Mesenchymal stem cell (in vitro differentiated cells and primary cell): ENCODE measurements around the gene SUPV3L1.
A peak's percentile ranks its signal among the peaks of the same experiment; 100 is the strongest.

ENCODE experiments used
- DNase-seq: peaks from one replicate; pipeline ENCODE4 v3.0.0-alpha.2; 2013
- H2AFZ ChIP-seq: one replicate; pipeline ENCODE4 v1.6.1; 2013; ENCODE audit warnings: low read depth, mild to moderate bottlenecking, control low read depth, inconsistent platforms, low read length, moderate library complexity
- H2AK5ac ChIP-seq: 2 replicates; pipeline ENCODE4 v1.6.1; 2013; ENCODE audit warnings: low read length, moderate library complexity, mild to moderate bottlenecking, inconsistent platforms; ENCODE audit not compliant: severe bottlenecking
- H2BK120ac ChIP-seq: one replicate; pipeline ENCODE4 v1.6.1; 2013; ENCODE audit warnings: low read depth, mild to moderate bottlenecking, inconsistent platforms, low read length, moderate library complexity
- H2BK12ac ChIP-seq, 2 experiments: one replicate each; pipeline ENCODE4 v1.6.1; 2013; ENCODE audit warnings: inconsistent platforms in 2 of 2, low read length in 2 of 2, mild to moderate bottlenecking in 2 of 2, moderate library complexity in 2 of 2, control low read depth in 1 of 2
- H2BK15ac ChIP-seq: one replicate; pipeline ENCODE4 v1.6.1; 2013; ENCODE audit warnings: mild to moderate bottlenecking, low read depth, inconsistent platforms; ENCODE audit not compliant: poor library complexity, severe bottlenecking
- H2BK5ac ChIP-seq: 2 replicates; pipeline ENCODE4 v1.6.1; 2013; ENCODE audit warnings: low read depth, mild to moderate bottlenecking, low read length, control low read depth, inconsistent platforms; ENCODE audit not compliant: poor library complexity, severe bottlenecking
- H3K14ac ChIP-seq, 2 experiments: one replicate each; pipeline ENCODE4 v1.6.1; 2013; ENCODE audit warnings: inconsistent platforms in 2 of 2, low read length in 2 of 2, control low read depth in 1 of 2, mild to moderate bottlenecking in 1 of 2, moderate library complexity in 1 of 2
- H3K18ac ChIP-seq, 2 experiments: one replicate each; pipeline ENCODE4 v1.6.1; 2013; ENCODE audit warnings: inconsistent platforms in 2 of 2, low read length in 2 of 2, control low read depth in 1 of 2, low read depth in 1 of 2, mild to moderate bottlenecking in 1 of 2
- H3K23ac ChIP-seq, 2 experiments: one replicate each; pipeline ENCODE4 v1.6.1; 2013; ENCODE audit warnings: inconsistent platforms in 2 of 2, low read length in 2 of 2, mild to moderate bottlenecking in 2 of 2, moderate library complexity in 2 of 2, control low read depth in 1 of 2
- H3K27ac ChIP-seq: 2 replicates; pipeline ENCODE4 v1.5.1; 2013; ENCODE audit warnings: mild to moderate bottlenecking, moderate library complexity, low read length, control low read depth, inconsistent platforms; ENCODE audit not compliant: poor library complexity, severe bottlenecking
- H3K27me3 ChIP-seq, 2 experiments: 2 replicates each; pipeline versions ENCODE4 v1.6.1 to v1.7.0; 2013; ENCODE audit warnings: low read length in 2 of 2, mild to moderate bottlenecking in 2 of 2, moderate library complexity in 2 of 2, control low read depth in 1 of 2, inconsistent platforms in 1 of 2; ENCODE audit not compliant: control insufficient read depth in 1 of 2, insufficient read depth in 1 of 2
- H3K36me3 ChIP-seq, 2 experiments: 2 replicates each; pipeline versions ENCODE4 v1.6.1 to v1.7.0; 2013; ENCODE audit warnings: low read length in 2 of 2, control low read depth in 1 of 2, inconsistent platforms in 1 of 2, low read depth in 1 of 2, mild to moderate bottlenecking in 1 of 2; ENCODE audit not compliant: insufficient read depth in 2 of 2, control insufficient read depth in 1 of 2
- H3K4ac ChIP-seq, 2 experiments: one replicate each; pipeline ENCODE4 v1.6.1; 2013; ENCODE audit warnings: inconsistent platforms in 2 of 2, low read length in 2 of 2, mild to moderate bottlenecking in 2 of 2, moderate library complexity in 2 of 2, control low read depth in 1 of 2, low read depth in 1 of 2
- H3K4me1 ChIP-seq: 2 replicates; pipeline ENCODE4 v1.6.1; 2013; ENCODE audit warnings: low read depth, low read length, control low read depth; ENCODE audit not compliant: control insufficient read depth, insufficient read depth
- H3K4me2 ChIP-seq: 2 replicates; pipeline ENCODE4 v1.6.1; 2013; ENCODE audit warnings: low read length, mild to moderate bottlenecking, inconsistent platforms; ENCODE audit not compliant: poor library complexity, severe bottlenecking
- H3K4me3 ChIP-seq, 2 experiments: 2 replicates each; pipeline versions ENCODE4 v1.5.1 to v1.7.0; 2013; ENCODE audit warnings: low read length in 2 of 2, mild to moderate bottlenecking in 2 of 2, control low read depth in 1 of 2, low read depth in 1 of 2; ENCODE audit not compliant: insufficient read depth in 1 of 2
- H3K79me1 ChIP-seq: replicated peaks from 2 replicates; pipeline ENCODE4 v1.6.1; 2013; ENCODE audit warnings: mild to moderate bottlenecking, control low read depth, low read length, inconsistent platforms; ENCODE audit not compliant: poor library complexity, severe bottlenecking
- H3K9ac ChIP-seq: 2 replicates; pipeline ENCODE4 v1.7.0; 2013; ENCODE audit warnings: mild to moderate bottlenecking, low read length, moderate library complexity
- H3K9me3 ChIP-seq: 2 replicates; pipeline ENCODE4 v1.7.0; 2013; ENCODE audit warnings: mild to moderate bottlenecking, low read length; ENCODE audit not compliant: control insufficient read depth
- H4K8ac ChIP-seq: one replicate; pipeline ENCODE4 v1.6.1; 2013; ENCODE audit warnings: inconsistent platforms, mild to moderate bottlenecking, low read length, moderate library complexity
- H4K91ac ChIP-seq: one replicate; pipeline ENCODE4 v1.6.1; 2013; ENCODE audit warnings: mild to moderate bottlenecking, low read length, inconsistent platforms
- WGBS: methylation state at CpG from one replicate; pipeline ENCODE4 v1.1.7; 2013; ENCODE audit warnings: mixed read lengths; 5-methylcytosine and 5-hydroxymethylcytosine counted together

Gene SUPV3L1

GRCh38 chr10:69232736-69233480, 52.9 kb downstream of the SUPV3L1 start:
- peaks cover 24% of the 10 kb centered on the region for H3K4me1 ChIP-seq
- no peak for DNase-seq
- peak overlapping the region in 1 of 2 experiments; percentile 18 for H3K4ac ChIP-seq
- H2BK12ac ChIP-seq, result no peak overlapping the region
- no peak overlapping the region for H2BK120ac ChIP-seq
- no peaks in the 10 kb centered on the region for H3K27me3 ChIP-seq
- H4K91ac ChIP-seq, result peak overlapping the region; percentile 5
- H3K18ac ChIP-seq, result peak overlapping the region in 1 of 2 experiments; percentile 30
- H3K27ac ChIP-seq, result peak overlapping the region; percentile 13
- H3K23ac ChIP-seq, result no peak overlapping the region
- H2BK15ac ChIP-seq, result no peak overlapping the region
- H3K9me3 ChIP-seq, result no peaks in the 10 kb centered on the region
- no peak overlapping the region for H2AFZ ChIP-seq
- H3K9ac ChIP-seq, result no peak overlapping the region
- no peak overlapping the region for H4K8ac ChIP-seq
- H3K14ac ChIP-seq, result no peak overlapping the region
- no peak overlapping the region for H3K4me2 ChIP-seq
- no peak overlapping the region for H2BK5ac ChIP-seq
- no peak overlapping the region for H3K4me3 ChIP-seq
- H3K36me3 ChIP-seq, result peaks cover 0 to 21% of the 10 kb centered on the region in 2 experiments
- WGBS, result 93% methylated on average over 21 of the region's 22 CpGs
- peak overlapping the region; percentile 1 for H2AK5ac ChIP-seq
- H3K79me1 ChIP-seq, result peaks cover 2% of the 10 kb centered on the region

- no peaks in the 10 kb centered on the region for H3K9me3 ChIP-seq
- H3K4me1 ChIP-seq, result peaks cover 18% of the 10 kb centered on the region
- DNase-seq, result no peak
- no peak overlapping the region for H3K27ac ChIP-seq
- H2AFZ ChIP-seq, result no peak overlapping the region
- no peak overlapping the region for H4K91ac ChIP-seq
- H4K8ac ChIP-seq, result no peak overlapping the region
- no peak overlapping the region for H3K4me2 ChIP-seq
- 97% methylated on average over 3 of the region's 3 CpGs for WGBS
- H3K4ac ChIP-seq, result no peak overlapping the region
- H3K27me3 ChIP-seq, result no peaks in the 10 kb centered on the region
- no peak overlapping the region for H3K4me3 ChIP-seq
- H2BK120ac ChIP-seq, result no peak overlapping the region
- H2BK12ac ChIP-seq, result no peak overlapping the region
- H3K18ac ChIP-seq, result no peak overlapping the region
- H3K36me3 ChIP-seq, result peaks cover 0 to 19% of the 10 kb centered on the region in 2 experiments
- H3K9ac ChIP-seq, result no peak overlapping the region
- H2AK5ac ChIP-seq, result no peak overlapping the region
- no peaks in the 10 kb centered on the region for H3K79me1 ChIP-seq
- H3K14ac ChIP-seq, result no peak overlapping the region
- H2BK15ac ChIP-seq, result no peak overlapping the region
- no peak overlapping the region for H3K23ac ChIP-seq
- H2BK5ac ChIP-seq, result no peak overlapping the region
Measured at GRCh38 chr10:69234447-69234846, 54.4 kb downstream of the SUPV3L1 start.

- H3K14ac ChIP-seq, result no peak overlapping the region
- H2AK5ac ChIP-seq, result no peak overlapping the region
- no peak overlapping the region for H4K8ac ChIP-seq
- H3K23ac ChIP-seq, result no peak overlapping the region
- WGBS, result 35% methylated on average over 13 of the region's 17 CpGs
- H3K27me3 ChIP-seq, result no peaks in the 10 kb centered on the region
- no peak overlapping the region for H2BK5ac ChIP-seq
- H3K4ac ChIP-seq, result no peak overlapping the region
- peaks cover 0 to 18% of the 10 kb centered on the region in 2 experiments for H3K36me3 ChIP-seq
- no peak overlapping the region for H2BK15ac ChIP-seq
- H2AFZ ChIP-seq, result no peak overlapping the region
- no peak overlapping the region for H3K18ac ChIP-seq
- H2BK12ac ChIP-seq, result no peak overlapping the region
- H3K79me1 ChIP-seq, result no peaks in the 10 kb centered on the region
- DNase-seq, result peak; percentile 79
- no peaks in the 10 kb centered on the region for H3K9me3 ChIP-seq
- no peak overlapping the region for H3K4me3 ChIP-seq
- no peak overlapping the region for H3K4me2 ChIP-seq
- peaks cover 8% of the 10 kb centered on the region for H3K4me1 ChIP-seq
- peak overlapping the region; percentile 57 for H3K9ac ChIP-seq
- no peak overlapping the region for H4K91ac ChIP-seq
- no peak overlapping the region for H3K27ac ChIP-seq
- H2BK120ac ChIP-seq, result no peak overlapping the region
Measured at GRCh38 chr10:69237528-69238159, 57.6 kb downstream of the SUPV3L1 start.

- Histone ChIP-seq H3K36me3 (peaks cover 0 to 29% of the 10 kb centered on the region in 2 experiments), H3K4me3 (no peak overlapping the region), H3K4me2 (no peak overlapping the region), H2AK5ac (no peak overlapping the region), H3K79me1 (no peaks in the 10 kb centered on the region), H2BK15ac (no peak overlapping the region), H3K14ac (no peak overlapping the region), H3K27me3 (no peaks in the 10 kb centered on the region), H3K9me3 (no peaks in the 10 kb centered on the region), H4K91ac (peak overlapping the region; percentile 44), H3K23ac (no peak overlapping the region), H2BK120ac (no peak overlapping the region), H3K9ac (peak overlapping the region; percentile 33), H3K4me1 (no peaks in the 10 kb centered on the region), H2AFZ (no peak overlapping the region), H4K8ac (no peak overlapping the region), H2BK12ac (no peak overlapping the region), H3K27ac (no peak overlapping the region), H3K4ac (no peak overlapping the region), H2BK5ac (no peak overlapping the region), H3K18ac (no peak overlapping the region)
- 86% methylated on average over 5 of the region's 5 CpGs for WGBS
- DNase-seq, result no peak
Measured at GRCh38 chr10:69239136-69239535, 59.1 kb downstream of the SUPV3L1 start.
